SK-N-SH treated with all-trans-retinoic acid at 6 μM for 48 hours (cell line): Measurements from ENCODE around the gene TTC28.

ENCODE experiments used
- ARNTL ChIP-seq: fragments of 450-650 bp; formaldehyde crosslinking; IDR thresholded peaks from 2 replicates; pipeline ENCODE4 v1.5.0; 2020; ENCODE audit warnings: low read depth, mild to moderate bottlenecking, moderate library complexity, borderline replicate concordance
- OSR1 ChIP-seq: fragments of 250-450 bp; sonication (Bioruptor Pico); IDR thresholded peaks from 2 replicates; pipeline ENCODE4 v1.8.0; 2022; ENCODE audit warnings: moderate library complexity, mild to moderate bottlenecking, inconsistent platforms
- SNAI2 ChIP-seq: fragments of 250-450 bp; sonication (Bioruptor Pico); IDR thresholded peaks from 2 replicates; pipeline ENCODE4 v1.5.0; 2020; ENCODE audit warnings: mild to moderate bottlenecking, moderate library complexity
- ZFP30 ChIP-seq: fragments of 450-650 bp; formaldehyde crosslinking; IDR thresholded peaks from 2 replicates; pipeline ENCODE4 v1.5.0; 2022; ENCODE audit warnings: mild to moderate bottlenecking, moderate library complexity
- ZNF8 ChIP-seq: fragments of 450-650 bp; formaldehyde crosslinking; IDR thresholded peaks from 2 replicates; pipeline ENCODE4 v1.5.0; 2020; ENCODE audit warnings: mild to moderate bottlenecking, moderate library complexity
- TF ChIP-seq, protein P1 (sequence below): fragments of 250-450 bp; sonication (Bioruptor Pico); IDR thresholded peaks from 2 replicates; pipeline ENCODE4 v1.8.0; 2020; ENCODE audit warnings: mild to moderate bottlenecking, moderate library complexity, borderline replicate concordance

GRCh38 chr22:28670161-28670560 is 9.5 kb downstream of the TTC28 start:
- TF ChIP-seq SNAI2 (CRISPR knock-in tag) (no peak), ZFP30 (no peak), ZNF8 (no peak), OSR1 (CRISPR knock-in tag) (no peak), ARNTL (no peak)
- TF ChIP-seq, protein P1, sequence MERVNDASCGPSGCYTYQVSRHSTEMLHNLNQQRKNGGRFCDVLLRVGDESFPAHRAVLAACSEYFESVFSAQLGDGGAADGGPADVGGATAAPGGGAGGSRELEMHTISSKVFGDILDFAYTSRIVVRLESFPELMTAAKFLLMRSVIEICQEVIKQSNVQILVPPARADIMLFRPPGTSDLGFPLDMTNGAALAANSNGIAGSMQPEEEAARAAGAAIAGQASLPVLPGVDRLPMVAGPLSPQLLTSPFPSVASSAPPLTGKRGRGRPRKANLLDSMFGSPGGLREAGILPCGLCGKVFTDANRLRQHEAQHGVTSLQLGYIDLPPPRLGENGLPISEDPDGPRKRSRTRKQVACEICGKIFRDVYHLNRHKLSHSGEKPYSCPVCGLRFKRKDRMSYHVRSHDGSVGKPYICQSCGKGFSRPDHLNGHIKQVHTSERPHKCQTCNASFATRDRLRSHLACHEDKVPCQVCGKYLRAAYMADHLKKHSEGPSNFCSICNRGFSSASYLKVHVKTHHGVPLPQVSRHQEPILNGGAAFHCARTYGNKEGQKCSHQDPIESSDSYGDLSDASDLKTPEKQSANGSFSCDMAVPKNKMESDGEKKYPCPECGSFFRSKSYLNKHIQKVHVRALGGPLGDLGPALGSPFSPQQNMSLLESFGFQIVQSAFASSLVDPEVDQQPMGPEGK = no peak
